Fibroblast of skin of right quadriceps (primary cell): ENCODE results near the gene FBLN5.

Source experiments
- DNase-seq: peaks from one replicate; pipeline ENCODE4 v3.0.0-alpha.2; 2013

FBLN5 gene

GRCh38 chr14:91945751-91946621 lies 1.5 kb downstream of the FBLN5 start:
- DNase-seq, result peak; percentile 20

GRCh38 chr14:91942946-91943345 lies 4.5 kb downstream of the FBLN5 start:
- DNase-seq, result no peak

GRCh38 chr14:91942128-91942527 lies 5.4 kb downstream of the FBLN5 start:
- DNase-seq, result no peak

- no peak for DNase-seq
These were observed 7.3 kb downstream of the FBLN5 start for GRCh38 chr14:91940209-91940608.

GRCh38 chr14:91935586-91935985 lies 11.9 kb downstream of the FBLN5 start:
- no peak for DNase-seq

- no peak for DNase-seq
These were observed 12.8 kb downstream of the FBLN5 start for GRCh38 chr14:91934554-91935285.

GRCh38 chr14:91931478-91932088 lies 15.9 kb downstream of the FBLN5 start:
- DNase-seq, result no peak

- peak; percentile 34 for DNase-seq
These were observed 17.8 kb downstream of the FBLN5 start for GRCh38 chr14:91929700-91930099.

GRCh38 chr14:91927800-91928199 lies 19.7 kb downstream of the FBLN5 start:
- DNase-seq, result no peak

- no peak for DNase-seq
These were observed 20.3 kb downstream of the FBLN5 start for GRCh38 chr14:91927191-91927590.

GRCh38 chr14:91926131-91926890 lies 21.2 kb downstream of the FBLN5 start:
- DNase-seq, result no peak

- no peak for DNase-seq
These were observed 21.8 kb downstream of the FBLN5 start for GRCh38 chr14:91925727-91926121.

- peak; percentile 83 for DNase-seq
These were observed 22.3 kb downstream of the FBLN5 start for GRCh38 chr14:91925001-91925726.

- no peak for DNase-seq
These were observed 27.0 kb downstream of the FBLN5 start for GRCh38 chr14:91920526-91920925.

GRCh38 chr14:91919814-91920213 lies 27.7 kb downstream of the FBLN5 start:
- DNase-seq, result no peak

- no peak for DNase-seq
These were observed 29.2 kb downstream of the FBLN5 start for GRCh38 chr14:91918186-91918883.

GRCh38 chr14:91912035-91912434 lies 35.5 kb downstream of the FBLN5 start:
- DNase-seq, result no peak

GRCh38 chr14:91911474-91912032 lies 35.9 kb downstream of the FBLN5 start:
- peak; percentile 24 for DNase-seq

GRCh38 chr14:91910196-91910595 lies 37.3 kb downstream of the FBLN5 start:
- no peak for DNase-seq

- no peak for DNase-seq
These were observed 41.1 kb downstream of the FBLN5 start for GRCh38 chr14:91906374-91906773.

- DNase-seq, result no peak
These were observed 42.4 kb downstream of the FBLN5 start for GRCh38 chr14:91904956-91905645.
